Upper lobe of left lung (tissue), 6 donors: ENCODE measurements around the gene IL13. TPM values are rescaled to one million over a fixed set of nuclear protein-coding genes. Genes with fewer than 3 reads are reported as not detected.

Experiments used
- ATAC-seq, 2 donors: fragments of 200-7000 bp; cut with Tn5 transposase; one replicate each; pipeline ENCODE4 v1.9.1; 2022; ENCODE audit warnings: mild to moderate bottlenecking in 2 of 2, moderate library complexity in 2 of 2; ENCODE audit not compliant: low FRiP score in 2 of 2
- DNase-seq, 2 donors: peaks; one replicate each; pipeline ENCODE4 v3.0.0-alpha.2; 2019 to 2020
- H3K27ac ChIP-seq, 4 donors: fragments of 200-600 bp; sonication (generic); one replicate each; pipeline ENCODE4 v1.5.1; 2016 to 2019
- H3K27me3 ChIP-seq, 4 donors: fragments of 200-600 bp; sonication (generic); one replicate each; pipeline ENCODE4 v1.5.1; 2017 to 2019
- H3K36me3 ChIP-seq, 4 donors: fragments of 200-600 bp; sonication (generic); one replicate each; pipeline ENCODE4 v1.5.1; 2016 to 2019
- H3K4me1 ChIP-seq, 4 donors: fragments of 200-600 bp; sonication (generic); one replicate each; pipeline ENCODE4 v1.5.1; 2018 to 2019
- H3K4me3 ChIP-seq, 4 donors: fragments of 200-600 bp; sonication (generic); one replicate each; pipeline ENCODE4 v1.5.1; 2017 to 2019; ENCODE audit warnings: mild to moderate bottlenecking in 2 of 4, moderate library complexity in 1 of 4
- H3K9me3 ChIP-seq, 4 donors: fragments of 200-600 bp; sonication (generic); one replicate each; pipeline ENCODE4 v1.5.1; 2018 to 2019
- CTCF ChIP-seq, 6 experiments: fragments of 450-650 bp in 4 of 6; fragments of 200-600 bp in 2 of 6; sonication (generic) in 2 of 6; IDR thresholded peaks; one replicate each; pipeline ENCODE4 v1.5.1; 2016 to 2019; ENCODE audit warnings: antibody characterized with exemption in 6 of 6
- EP300 ChIP-seq, 4 donors: sonication (generic); formaldehyde crosslinking; IDR thresholded peaks; one replicate each; pipeline ENCODE4 v1.5.1; 2017; ENCODE audit warnings: antibody characterized with exemption in 4 of 4, control low read depth in 2 of 4
- POLR2A ChIP-seq, 4 donors: fragments of 450-650 bp; IDR thresholded peaks; one replicate each; pipeline ENCODE4 v1.5.1; 2016 to 2017; ENCODE audit warnings: antibody characterized with exemption in 4 of 4, mild to moderate bottlenecking in 2 of 4
- POLR2AphosphoS5 ChIP-seq, 2 donors: sonication (generic); formaldehyde crosslinking; IDR thresholded peaks; one replicate each; pipeline ENCODE4 v1.5.1; 2017; ENCODE audit warnings: antibody characterized with exemption in 2 of 2
- WGBS, 2 donors: methylation state at CpG; one replicate each; pipeline ENCODE4 v1.1.5; 2017 to 2018; 5-methylcytosine and 5-hydroxymethylcytosine counted together
- total RNA-seq, 6 donors: library from RNA; depleted of rRNA in 4 of 6; stranded (reverse); fragments of >200 nt in 4 of 6; gene quantifications; one replicate each; pipeline versions ENCODE4 v1.1.0 to v1.2.1, GENCODE V29; 2016 to 2021
- donor health status: DM: no; HTN: no; CAD: no; lungs with moderate emphysema.
- donor health status: DM: no; HTN: yes; CAD: no; lungs with severe emphysema.

The IL13 gene
- total RNA-seq, 6 donors from 2014 or later, result 0.49 to 1.0 TPM; not detected in 4

DNA sequence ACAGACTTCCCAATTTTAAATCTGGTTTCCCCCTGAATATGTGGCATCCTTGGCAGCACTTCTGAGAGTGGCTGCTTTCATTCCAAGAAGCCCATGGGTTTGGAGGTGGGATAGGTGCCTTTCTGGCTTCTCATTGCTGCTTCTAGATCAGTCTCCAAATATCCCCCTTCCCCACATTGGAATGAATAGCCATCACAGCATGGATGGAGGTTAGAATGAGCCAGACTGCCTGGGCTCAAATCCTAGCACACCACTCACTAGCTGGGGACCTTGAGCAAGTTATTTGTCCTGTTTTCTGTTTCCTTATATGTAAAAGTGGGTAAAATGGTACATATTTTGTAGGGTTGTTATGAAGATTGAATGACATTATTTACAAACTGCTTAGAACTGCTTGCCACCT lies 13.8 kb upstream of the IL13 start:
- no peak for ATAC-seq

GRCh38 chr5:132646583-132647266 lies 11.2 kb upstream of the IL13 start:
- ATAC-seq, result no peak
- 89 to 92% methylated on average over 10 to 11 of the region's 11 CpGs for WGBS, 2 donors

More for the DNA sequence above, 13.8 kb upstream of the IL13 start:
- Histone ChIP-seq H3K4me3 (no peak overlapping the region), H3K4me1 (no peaks in the 10 kb centered on the region), H3K27ac (no peak overlapping the region), H3K9me3 (peaks cover 0 to 12% (median 0%) of the 10 kb centered on the region in 4 donors), H3K36me3 (peaks cover 10 to 42% (median 20%) of the 10 kb centered on the region in 4 donors), H3K27me3 (no peaks in the 10 kb centered on the region)
- TF ChIP-seq EP300 (IDR thresholded peaks at IDR 0.05) (no peak), POLR2A (IDR thresholded peaks at IDR 0.05) (no peak), CTCF (IDR thresholded peaks at IDR 0.05) (no peak), POLR2AphosphoS5 (IDR thresholded peaks at IDR 0.05) (no peak)
- no peak for DNase-seq

DNA sequence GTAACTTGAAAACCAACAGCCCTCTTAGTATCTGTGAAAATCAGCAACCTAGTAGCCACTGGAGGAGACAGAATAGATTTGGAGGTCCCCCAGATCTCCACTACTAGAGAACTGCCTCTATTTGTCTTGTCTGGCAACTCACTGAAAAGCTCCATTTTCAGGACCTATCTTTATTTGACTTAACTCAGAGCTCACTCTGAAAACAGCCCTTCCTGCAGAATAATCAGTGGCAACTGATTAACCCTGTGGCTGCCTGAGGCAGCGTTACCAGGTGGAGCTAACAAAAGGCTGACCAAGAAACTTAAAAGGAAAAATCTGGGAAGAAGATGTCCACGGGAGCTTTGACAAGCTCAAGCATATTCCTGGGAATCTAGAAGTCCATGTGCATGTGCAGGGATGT lies 10.5 kb upstream of the IL13 start:
- DNase-seq (no peak), ATAC-seq (no peak)
- H3K27ac ChIP-seq, result no peak overlapping the region
- H3K4me3 ChIP-seq, result no peak overlapping the region
- no peaks in the 10 kb centered on the region for H3K4me1 ChIP-seq
- no peaks in the 10 kb centered on the region for H3K27me3 ChIP-seq
- H3K9me3 ChIP-seq, result peaks cover 0 to 12% (median 0%) of the 10 kb centered on the region in 4 donors
- WGBS, 2 donors, result 97% methylated on average over 2 of the region's 2 CpGs
- TF ChIP-seq POLR2AphosphoS5 (IDR thresholded peaks at IDR 0.05) (no peak), CTCF (IDR thresholded peaks at IDR 0.05) (no peak), POLR2A (IDR thresholded peaks at IDR 0.05) (no peak), EP300 (IDR thresholded peaks at IDR 0.05) (no peak)
- peaks cover 0 to 10% (median 5%) of the 10 kb centered on the region in 4 donors for H3K36me3 ChIP-seq

More at GRCh38 chr5:132646583-132647266, 11.2 kb upstream of the IL13 start:
- Histone ChIP-seq H3K36me3 (peaks cover 0 to 17% (median 9%) of the 10 kb centered on the region in 4 donors), H3K27ac (no peak overlapping the region), H3K27me3 (no peaks in the 10 kb centered on the region), H3K9me3 (peaks cover 0 to 12% (median 0%) of the 10 kb centered on the region in 4 donors), H3K4me3 (no peak overlapping the region), H3K4me1 (no peaks in the 10 kb centered on the region)
- TF ChIP-seq EP300 (IDR thresholded peaks at IDR 0.05) (no peak), CTCF (IDR thresholded peaks at IDR 0.05) (no peak), POLR2A (IDR thresholded peaks at IDR 0.05) (no peak), POLR2AphosphoS5 (IDR thresholded peaks at IDR 0.05) (no peak)
- DNase-seq, result no peak

GRCh38 chr5:132648355-132648754 lies 9.6 kb upstream of the IL13 start:
- no peak for TF ChIP-seq POLR2AphosphoS5 (IDR thresholded peaks at IDR 0.05)
- TF ChIP-seq POLR2A (IDR thresholded peaks at IDR 0.05), result no peak
- no peak for TF ChIP-seq CTCF (IDR thresholded peaks at IDR 0.05)
- TF ChIP-seq EP300 (IDR thresholded peaks at IDR 0.05), result no peak
- DNase-seq, result no peak
- no peak overlapping the region for H3K4me3 ChIP-seq
- H3K4me1 ChIP-seq, result no peaks in the 10 kb centered on the region
- H3K9me3 ChIP-seq, result peaks cover 0 to 12% (median 0%) of the 10 kb centered on the region in 4 donors
- H3K36me3 ChIP-seq, result peaks cover 0 to 2% (median under 1%) of the 10 kb centered on the region in 4 donors
- H3K27me3 ChIP-seq, result no peaks in the 10 kb centered on the region
- no peak for ATAC-seq
- WGBS, 2 donors, result 89 to 98% methylated on average over 1 of the region's 1 CpG
- no peak overlapping the region for H3K27ac ChIP-seq
